ENCODE measurements around the gene C10orf62. TPM values are rescaled to one million over a fixed set of nuclear protein-coding genes. Genes with fewer than 3 reads are reported as not detected.

C10orf62 gene
- total and polyA plus RNA-seq, 10 of the 15 experiments (the other 5 are each of a cell fraction or from before 2014, with no cell fraction given) = not detected

- Histone ChIP-seq H3K4me3 (no peak overlapping the region), H2AFZ (ENCODE audit: control insufficient read depth, low read depth, low read length) (no peak overlapping the region), H3K4me1 (ENCODE audit: control insufficient read depth, insufficient read depth, low read length) (no peaks in the 10 kb centered on the region), H3K9me3 (replicated peaks; ENCODE audit: control insufficient read depth, insufficient read depth, low read length) (no peaks in the 10 kb centered on the region), H4K20me1 (ENCODE audit: control insufficient read depth, insufficient read depth) (no peaks in the 10 kb centered on the region), H3K27ac (ENCODE audit: control insufficient read depth, insufficient read depth) (no peak overlapping the region), H3K27me3 (replicated peaks in 1 of 2; ENCODE audit: control insufficient read depth in 2 of 2, insufficient read depth in 2 of 2, low read length in 1 of 2) (no peaks in the 10 kb centered on the region), H3K79me2 (ENCODE audit: control insufficient read depth, insufficient read depth, low read length) (no peaks in the 10 kb centered on the region), H3K4me2 (ENCODE audit: control insufficient read depth, insufficient read depth) (no peak overlapping the region), H3K36me3 (ENCODE audit: control insufficient read depth in 2 of 2, insufficient read depth in 2 of 2, low read length in 1 of 2) (no peaks in the 10 kb centered on the region), H3K9ac (ENCODE audit: control insufficient read depth, insufficient read depth, low read length) (no peak overlapping the region)
- RAD21 ChIA-PET (ENCODE audit: unreplicated experiment) = interaction anchor here (0.8 to 2.3 kb wide), 12 partner anchors 15 to 130 kb away, joined by 3 to 8 read pairs (median 3); partner anchors contain the start of gene AVPI1
- 68% methylated on average over 3 of the region's 3 CpGs for whole genome bisulfite sequencing (ENCODE audit: insufficient coverage, insufficient replicate concordance, low lambda C conversion rate, missing lambda C conversion rate)
- POLR2A ChIA-PET = no interaction called here
- DNase-seq (ENCODE audit: low read depth, low spot score) = no peak
- CTCF ChIA-PET = interaction anchor here (0.6 to 3.9 kb wide), 30 partner anchors 10 to 371 kb away, joined by 3 to 29 read pairs (median 4); partner anchors contain the start of genes AVPI1 and HOGA1
- FAIRE-seq = no peak
- no peak for ATAC-seq
- in situ Hi-C loops (cut with MboI) (no loop called here), intact Hi-C loops (cut with micrococcal nuclease; ENCODE audit: unreplicated experiment) (loop anchor here (1.0 to 2.0 kb wide), 2 partner anchors 41 to 159 kb away; no protein-coding TSS in a partner anchor)
- no TSS peak for BruUV-seq (replicated peaks)
- SMC1A ChIA-PET (ENCODE audit: uncharacterized antibody, unreplicated experiment) = interaction anchor here (1.1 to 1.9 kb wide), 7 partner anchors 10 to 161 kb away, joined by 3 to 9 read pairs (median 4); partner anchors contain the start of gene HOGA1
- TF ChIP-seq MYB (IDR thresholded peaks at IDR 0.05; ENCODE audit: borderline replicate concordance, low read depth, low read length) (no peak), NR2C1 (IDR thresholded peaks at IDR 0.05) (no peak), MEF2A (IDR thresholded peaks at IDR 0.05; ENCODE audit: insufficient read depth, low read depth, low read length) (no peak), NKRF (conservative IDR thresholded peaks at IDR 0.05) (no peak), BRCA1 (IDR thresholded peaks at IDR 0.05; ENCODE audit: low read depth, low read length) (no peak), BCLAF1 (IDR thresholded peaks at IDR 0.05) (no peak), CHD2 (IDR thresholded peaks at IDR 0.05; ENCODE audit: borderline replicate concordance, low read depth, low read length) (no peak), HDAC6 (IDR thresholded peaks at IDR 0.05; ENCODE audit: unreplicated experiment) (no peak), IRF3 (IDR thresholded peaks at IDR 0.05) (no peak), HDGF (IDR thresholded peaks at IDR 0.05) (no peak), KAT2A (conservative IDR thresholded peaks at IDR 0.05; ENCODE audit: control insufficient read depth, low read depth, low read length) (no peak), ZBTB40 (IDR thresholded peaks at IDR 0.05; ENCODE audit: borderline replicate concordance) (no peak), MTA3 (IDR thresholded peaks at IDR 0.05; ENCODE audit: borderline replicate concordance, low read length) (no peak), GABPA (IDR thresholded peaks at IDR 0.05; ENCODE audit: low read depth) (no peak)
These were observed 17.9 kb upstream of the C10orf62 start for GRCh38 chr10:97571622-97572021.
